Lower leg skin (tissue), 3 donors: ENCODE data around the gene NKIRAS1.

Source experiments
- CTCF ChIP-seq, 3 donors: fragments of 450-650 bp; IDR thresholded peaks; one replicate each; pipeline ENCODE4 v1.5.1; 2016; ENCODE audit warnings: antibody characterized with exemption in 3 of 3, mild to moderate bottlenecking in 3 of 3, moderate library complexity in 2 of 3
- POLR2A ChIP-seq, 2 donors: fragments of 450-650 bp; IDR thresholded peaks; one replicate each; pipeline ENCODE4 v1.6.1; 2016 to 2017; ENCODE audit warnings: antibody characterized with exemption in 2 of 2, mild to moderate bottlenecking in 1 of 2, moderate library complexity in 1 of 2

DNA sequence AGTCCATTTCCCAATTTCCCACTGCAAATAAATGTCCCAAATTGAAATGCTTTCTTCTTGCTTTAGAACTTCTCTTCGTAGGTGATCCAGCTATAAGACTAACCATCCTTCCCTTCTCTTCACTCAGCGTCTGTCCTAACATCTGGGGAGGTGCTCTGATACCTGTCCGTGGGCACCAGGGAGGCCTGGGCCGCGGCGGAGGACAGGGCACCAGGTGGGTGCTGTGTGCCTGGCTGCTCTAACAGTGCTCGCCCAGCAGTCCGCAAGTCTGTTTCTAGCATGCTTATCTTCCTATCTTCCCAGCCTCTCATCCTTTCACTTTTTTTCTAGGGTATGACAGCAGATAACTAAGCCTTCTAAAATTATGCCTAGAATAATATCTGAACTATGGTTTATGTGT is 37.3 kb downstream of the NKIRAS1 start:
- no peak for TF ChIP-seq POLR2A (IDR thresholded peaks at IDR 0.05)
- TF ChIP-seq CTCF (IDR thresholded peaks at IDR 0.05), result no peak
